K562 (cell line): ENCODE measurements around the gene USP26. TPM values are rescaled to one million over a fixed set of nuclear protein-coding genes. Genes with fewer than 3 reads are reported as not detected.

Experiments used
- ATAC-seq: fragments of 200-7000 bp; cut with Tn5 transposase; 3 replicates; pipeline ENCODE4 v1.9.1; 2020; ENCODE audit warnings: moderate library complexity
- BruUV-seq: library from RNA; stranded (reverse); fragments of 400-500 nt; replicated peaks from 2 replicates; lab custom pipeline; 2021; lab: Mats Ljungman, UMichigan
- CTCF ChIA-PET: fragments of 300-600 bp; formaldehyde crosslinking; extraction: SDS; loops from one replicate; lab custom pipeline; 2021; ENCODE audit warnings: low intra/inter-chr PET ratio; lab: Yijun Ruan, JAX
- POLR2A ChIA-PET: fragments of 300-600, 350-650 bp; sonication (Branson Sonifier 250); formaldehyde crosslinking; extraction: SDS; loops from one replicate; lab custom pipeline; 2021; ENCODE audit warnings: antibody characterized with exemption, inconsistent platforms; lab: Yijun Ruan, JAX
- DNase-seq, 4 experiments: peaks; one replicate each; pipeline versions ENCODE4 v3.0.0 to v3.0.0-alpha.2; 2011 to 2018; ENCODE audit warnings: low spot score in 3 of 4, mixed read lengths in 3 of 4; ENCODE audit errors: extremely low read depth in 1 of 4
- FAIRE-seq: peaks from 2 replicates; lab custom pipeline; 2011; peaks lifted over from hg19 to GRCh38; lab: Jason Lieb, UNC
- H2AFZ ChIP-seq: 2 replicates; pipeline ENCODE4 v1.6.0; 2011; ENCODE audit warnings: low read depth, low read length, control low read depth, inconsistent platforms
- H3K27ac ChIP-seq: fragments of 200-600 bp; 3 replicates; pipeline ENCODE4 v1.8.0; 2011; ENCODE audit warnings: low read depth, mild to moderate bottlenecking, control low read depth, inconsistent platforms, low read length, moderate library complexity, mixed read lengths; ENCODE audit errors: extremely low read depth
- H3K27me3 ChIP-seq, 2 experiments: fragments of 300-600 bp in 1 of 2; 2 replicates in 1 of 2; 3 replicates in 1 of 2; pipeline versions ENCODE4 v1.6.0 to v1.8.0; 2011; ENCODE audit warnings: inconsistent platforms in 2 of 2, low read length in 2 of 2, mild to moderate bottlenecking in 1 of 2, mixed read lengths in 1 of 2, moderate library complexity in 1 of 2; ENCODE audit not compliant: control insufficient read depth in 2 of 2, insufficient read depth in 2 of 2
- H3K36me3 ChIP-seq: fragments of 300-600 bp; 3 replicates; pipeline ENCODE4 v1.8.0; 2011; ENCODE audit warnings: mild to moderate bottlenecking, low read length, inconsistent platforms; ENCODE audit not compliant: control insufficient read depth, insufficient read depth
- H3K4me1 ChIP-seq, 2 experiments: fragments of 200-600 bp in 1 of 2; replicated peaks in 1 of 2; 2 replicates in 1 of 2; 3 replicates in 1 of 2; pipeline versions ENCODE4 v1.5.1 to v1.8.0; 2011; ENCODE audit warnings: inconsistent platforms in 2 of 2, low read length in 2 of 2, mild to moderate bottlenecking in 1 of 2, mixed read lengths in 1 of 2, moderate library complexity in 1 of 2; ENCODE audit not compliant: control insufficient read depth in 2 of 2, insufficient read depth in 2 of 2
- H3K4me2 ChIP-seq: 2 replicates; pipeline ENCODE4 v1.6.1; 2011; ENCODE audit warnings: low read length, control low read depth, inconsistent platforms, mixed read lengths; ENCODE audit not compliant: insufficient read depth
- H3K4me3 ChIP-seq: fragments of 200-600 bp; sonication (generic), shearing (Covaris generic); 2 replicates; pipeline ENCODE4 v1.5.1; 2016; ENCODE audit warnings: control low read depth, inconsistent platforms
- H3K79me2 ChIP-seq: fragments of 200-600 bp; 3 replicates; pipeline ENCODE4 v1.8.0; 2011; ENCODE audit warnings: low read length, inconsistent platforms; ENCODE audit not compliant: control insufficient read depth, insufficient read depth
- H3K9ac ChIP-seq, 2 experiments: 2 replicates each; pipeline versions ENCODE4 v1.6.0 to v1.6.1; 2011; ENCODE audit warnings: low read depth in 2 of 2, low read length in 2 of 2, control low read depth in 1 of 2, inconsistent platforms in 1 of 2, mild to moderate bottlenecking in 1 of 2, mixed read lengths in 1 of 2; ENCODE audit not compliant: insufficient read depth in 1 of 2
- H3K9me1 ChIP-seq: one replicate; pipeline ENCODE4 v1.6.0; 2011; ENCODE audit warnings: inconsistent platforms, mild to moderate bottlenecking, low read length, moderate library complexity; ENCODE audit not compliant: control insufficient read depth, insufficient read depth
- H3K9me3 ChIP-seq: replicated peaks from 2 replicates; pipeline ENCODE4 v1.5.1; 2011; ENCODE audit warnings: low read depth, low read length, inconsistent platforms; ENCODE audit not compliant: control insufficient read depth, insufficient read depth
- H4K20me1 ChIP-seq: replicated peaks from 2 replicates; pipeline ENCODE4 v1.6.1; 2011; ENCODE audit warnings: low read length, inconsistent platforms, mixed read lengths; ENCODE audit not compliant: control insufficient read depth, insufficient read depth
- ATF4 ChIP-seq: fragments of 450-650 bp; formaldehyde crosslinking; IDR thresholded peaks from 2 replicates; pipeline ENCODE4 v1.4.0; 2022; ENCODE audit warnings: mild to moderate bottlenecking, moderate library complexity
- CGGBP1 ChIP-seq: fragments of 250-450 bp; sonication (Bioruptor Pico); IDR thresholded peaks from 2 replicates; pipeline ENCODE4 v1.9.0; 2021; ENCODE audit warnings: mild to moderate bottlenecking
- E2F1 ChIP-seq: sonication (generic); formaldehyde crosslinking; IDR thresholded peaks from 2 replicates; pipeline ENCODE4 v1.8.1; 2023; ENCODE audit warnings: mild to moderate bottlenecking, missing genetic modification reagents, moderate library complexity
- HMBOX1 ChIP-seq: sonication (generic); IDR thresholded peaks from 2 replicates; pipeline ENCODE4 v1.6.1; 2016
- MBD2 ChIP-seq: sonication (generic); IDR thresholded peaks from 2 replicates; pipeline ENCODE4 v1.6.1; 2016; ENCODE audit warnings: low read depth, borderline replicate concordance
- MED1 ChIP-seq: sonication (generic); formaldehyde crosslinking; IDR thresholded peaks from 2 replicates; pipeline ENCODE4 v1.8.1; 2023; ENCODE audit warnings: missing genetic modification reagents, borderline replicate concordance
- MNT ChIP-seq, 2 experiments: fragments of 450-650 bp; conservative IDR thresholded peaks; 2 replicates each; pipeline ENCODE4 v1.6.1; 2017; ENCODE audit warnings: mild to moderate bottlenecking in 2 of 2, moderate library complexity in 2 of 2
- NRF1 ChIP-seq, 2 experiments: fragments of 450-650 bp; IDR thresholded peaks in 1 of 2; conservative IDR thresholded peaks in 1 of 2; 2 replicates each; pipeline ENCODE4 v1.6.1; 2014; ENCODE audit warnings: mild to moderate bottlenecking in 2 of 2
- RAD21 ChIP-seq, 2 experiments: fragments of 250-450 bp in 1 of 2; fragments of 450-650 bp in 1 of 2; sonication (Bioruptor Pico) in 1 of 2; formaldehyde crosslinking in 1 of 2; IDR thresholded peaks in 1 of 2; conservative IDR thresholded peaks in 1 of 2; 2 replicates each; pipeline versions ENCODE4 v1.4.0 to v1.8.0; 2020 to 2022; ENCODE audit warnings: mild to moderate bottlenecking in 2 of 2, moderate library complexity in 1 of 2
- RBM15 ChIP-seq: fragments of 200-400 bp; formaldehyde crosslinking; IDR thresholded peaks from 2 replicates; pipeline ENCODE4 v1.6.1; 2018; ENCODE audit warnings: mild to moderate bottlenecking, low read length, moderate library complexity; ENCODE audit not compliant: insufficient read depth
- SMARCA5 ChIP-seq: fragments of 450-650 bp; IDR thresholded peaks from 2 replicates; pipeline ENCODE4 v1.6.1; 2016
- XRCC5 ChIP-seq: fragments of 200-400 bp; formaldehyde crosslinking; IDR thresholded peaks from 2 replicates; pipeline ENCODE4 v1.6.1; 2017; ENCODE audit warnings: low read depth, mild to moderate bottlenecking, low read length
- ZNF551 ChIP-seq: fragments of 250-450 bp; sonication (Bioruptor Pico); IDR thresholded peaks from 2 replicates; pipeline ENCODE4 v1.5.0; 2021; ENCODE audit warnings: mild to moderate bottlenecking, moderate library complexity
- WGBS: fragments of 100-300 bp; shearing (Covaris generic); methylation state at CpG from one replicate; pipeline ENCODE4 v1.1.6; 2016; ENCODE audit warnings: low coverage, mixed read lengths; ENCODE audit not compliant: insufficient coverage; ENCODE audit errors: missing lambda C conversion rate; 5-methylcytosine and 5-hydroxymethylcytosine counted together
- in situ Hi-C: fragments of 300-500 bp; cut with MboI; formaldehyde crosslinking; loops from 4 replicates; pipeline ENCODE4 v1.15.0; 2018; ENCODE audit warnings: inconsistent platforms, mixed read lengths
- intact Hi-C: fragments of 100-400 bp; cut with micrococcal nuclease; formaldehyde crosslinking; loops from 2 replicates; pipeline ENCODE4 v1.14.2; 2022
- polyA plus RNA-seq, 8 experiments: library from polyadenylated mRNA; depleted of rRNA in 4 of 8; stranded (reverse) in 5 of 8; unstranded in 3 of 8; fragments of >200 nt; fragmentation: Nextera tagmentation in 2 of 8; fragmentation: Illumina TruSeq in 1 of 8; extraction: Ambion mirVana in 2 of 8; extraction: Trizol in 1 of 8; gene quantifications; 2 replicates each; pipeline versions ENCODE4 v1.2.1 to v1.2.3, GENCODE V29; 2011 to 2014; ENCODE audit warnings: inconsistent platforms in 1 of 8, missing spikeins in 1 of 8
- total RNA-seq, 7 experiments: library from RNA; depleted of rRNA in 6 of 7; stranded (reverse); fragments of >200 nt in 6 of 7; fragmentation: Illumina TruSeq in 2 of 7; extraction: Trizol in 2 of 7; gene quantifications; 2 replicates each; pipeline versions ENCODE4 v1.2.1 to v1.2.3, GENCODE V29; 2011 to 2021; ENCODE audit warnings: low replicate concordance in 1 of 7

Gene USP26
- total and polyA plus RNA-seq, 9 of the 15 experiments (the other 6 are each of a cell fraction or from before 2014, with no cell fraction given): 0.06 to 0.84 (median 0.20) TPM; not detected in 2

GRCh38 chrX:133072566-133072965 is 24.3 kb downstream of the USP26 start (continued):
- TF ChIP-seq CGGBP1 (no peak), ZNF551 (CRISPR knock-in tag) (no peak), XRCC5 (no peak), MBD2 (no peak)

GRCh38 chrX:133068461-133068860 is 28.4 kb downstream of the USP26 start:
- FAIRE-seq (no peak), ATAC-seq (no peak), DNase-seq (no peak)
- in situ Hi-C loops: no loop called here
- H3K4me2 ChIP-seq: no peak overlapping the region
- H3K27me3 ChIP-seq: no peaks in the 10 kb centered on the region
- no peaks in the 10 kb centered on the region for H3K79me2 ChIP-seq
- CTCF ChIA-PET: no interaction called here
- H3K9me3 ChIP-seq: no peaks in the 10 kb centered on the region
- BruUV-seq: no TSS peak
- no peak overlapping the region for H2AFZ ChIP-seq
- intact Hi-C loops: no loop called here
- H3K9me1 ChIP-seq: no peaks in the 10 kb centered on the region
- TF ChIP-seq NRF1 (conservative IDR thresholded peaks at IDR 0.05 in 1 of 2, IDR thresholded peaks at IDR 0.05 in 1 of 2) (no peak), CGGBP1 (no peak), RBM15 (no peak), ATF4 (CRISPR knock-in tag) (no peak), MNT (conservative IDR thresholded peaks at IDR 0.05) (no peak), MED1 (CRISPR knock-in tag) (no peak), HMBOX1 (no peak), RAD21 (CRISPR knock-in tag; conservative IDR thresholded peaks at IDR 0.05 in 1 of 2, IDR thresholded peaks at IDR 0.05 in 1 of 2) (no peak), SMARCA5 (no peak), E2F1 (CRISPR knock-in tag) (no peak)
- no peaks in the 10 kb centered on the region for H3K4me1 ChIP-seq
- H3K9ac ChIP-seq: no peak overlapping the region
- no peak overlapping the region for H3K27ac ChIP-seq
- WGBS: 0% methylated on average over 2 of the region's 2 CpGs
- no peak overlapping the region for H3K4me3 ChIP-seq
- H3K36me3 ChIP-seq: no peaks in the 10 kb centered on the region
- H4K20me1 ChIP-seq: no peaks in the 10 kb centered on the region
- POLR2A ChIA-PET: no interaction called here
